NCI-H226 (cell line): ENCODE measurements around the gene FCER2.

Experiments
- DNase-seq: peaks from one replicate; pipeline ENCODE4 v3.0.0-alpha.2; 2015

FCER2 gene

GRCh38 chr19:7676376-7676775 lies 25.6 kb downstream of the FCER2 start:
- DNase-seq: no peak

- peak; percentile 63 for DNase-seq
Measured at GRCh38 chr19:7674010-7675005, 27.6 kb downstream of the FCER2 start.

DNA sequence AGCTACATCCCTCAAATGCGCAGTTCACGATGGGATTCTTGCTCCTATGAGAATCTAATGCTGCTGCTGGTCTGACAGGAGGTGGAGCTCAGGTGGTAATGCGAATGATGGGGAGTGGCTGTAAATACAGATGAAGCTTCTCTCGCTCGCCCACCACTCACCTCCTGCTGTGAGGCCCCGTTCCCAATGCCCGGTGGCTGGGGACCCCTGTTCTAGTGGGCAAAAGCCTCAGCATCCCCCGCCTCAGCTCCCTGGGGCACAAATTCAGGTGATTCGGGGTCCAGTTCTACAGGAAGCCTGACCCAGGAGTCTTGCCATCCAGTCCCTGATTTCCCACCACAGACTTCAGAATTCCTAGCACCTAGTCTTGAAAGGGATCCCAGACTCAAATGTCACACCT lies 29.4 kb downstream of the FCER2 start:
- no peak for DNase-seq

DNA sequence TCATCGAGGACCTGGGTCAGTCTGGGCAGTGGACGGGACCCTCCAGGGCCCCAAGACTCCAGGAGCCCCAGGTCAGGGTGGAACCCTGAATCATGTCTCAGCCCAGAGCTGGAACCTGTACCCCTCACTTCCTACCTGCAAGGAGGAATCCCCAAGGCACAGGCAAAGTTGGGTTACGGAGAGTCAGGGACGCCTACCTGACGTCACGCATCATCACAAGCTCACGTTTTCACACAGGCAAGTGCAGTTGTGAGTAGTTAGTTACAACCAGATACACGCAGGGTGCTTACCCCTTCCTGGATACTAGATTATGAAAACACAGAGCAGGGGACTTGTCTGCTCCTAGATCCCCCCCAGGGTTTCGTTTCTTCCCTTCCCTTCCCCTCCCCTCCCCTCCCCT lies 31.1 kb downstream of the FCER2 start:
- DNase-seq: no peak

- DNase-seq: no peak
Measured at GRCh38 chr19:7670150-7670783, 31.7 kb downstream of the FCER2 start.

DNA sequence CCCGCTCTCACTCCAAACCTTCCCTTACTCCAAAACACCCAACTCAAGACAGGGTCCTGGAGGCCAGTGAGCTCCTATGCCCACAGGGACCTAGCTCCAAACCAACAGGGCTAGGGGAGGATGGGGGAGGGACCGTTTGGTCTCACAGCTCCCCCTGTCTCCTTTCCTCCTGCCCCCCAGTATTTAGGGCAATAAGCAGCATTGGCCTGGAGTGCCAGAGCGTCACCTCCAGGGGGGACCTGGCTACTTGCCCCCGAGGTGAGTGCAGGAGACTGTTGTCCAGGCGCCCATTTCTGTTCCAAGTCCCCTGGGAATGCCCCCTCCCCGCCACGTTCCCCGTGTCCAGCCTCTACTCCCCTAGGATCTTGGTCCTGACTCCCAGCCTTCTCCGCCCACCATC lies 32.3 kb downstream of the FCER2 start:
- DNase-seq: no peak

DNA sequence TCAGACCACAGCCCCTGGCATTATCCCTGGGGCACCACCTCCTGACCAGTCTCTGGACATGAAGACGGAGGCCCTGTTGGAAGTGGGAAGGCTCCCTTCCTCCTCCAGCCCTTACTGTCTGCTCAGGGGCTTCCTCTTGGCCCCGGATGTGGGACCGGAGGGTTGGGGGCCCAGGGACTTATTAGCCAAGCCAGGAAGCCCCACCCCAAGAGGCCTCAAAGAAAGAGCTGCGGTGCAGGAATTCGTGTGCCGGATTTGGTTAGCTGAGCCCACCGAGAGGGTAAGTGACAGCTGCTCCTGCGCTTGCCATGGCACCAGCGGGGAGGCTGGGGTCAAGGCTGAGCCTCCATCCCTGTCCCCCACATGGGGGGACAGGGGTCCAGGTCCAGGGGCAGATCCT lies 33.1 kb downstream of the FCER2 start, which contains the start of gene RETN:
TSS of gene RETN (plus strand) at position 208 of the 400 bp plus-strand sequence. CDS start 278 bp downstream, outside the sequence.
- no peak for DNase-seq

DNA sequence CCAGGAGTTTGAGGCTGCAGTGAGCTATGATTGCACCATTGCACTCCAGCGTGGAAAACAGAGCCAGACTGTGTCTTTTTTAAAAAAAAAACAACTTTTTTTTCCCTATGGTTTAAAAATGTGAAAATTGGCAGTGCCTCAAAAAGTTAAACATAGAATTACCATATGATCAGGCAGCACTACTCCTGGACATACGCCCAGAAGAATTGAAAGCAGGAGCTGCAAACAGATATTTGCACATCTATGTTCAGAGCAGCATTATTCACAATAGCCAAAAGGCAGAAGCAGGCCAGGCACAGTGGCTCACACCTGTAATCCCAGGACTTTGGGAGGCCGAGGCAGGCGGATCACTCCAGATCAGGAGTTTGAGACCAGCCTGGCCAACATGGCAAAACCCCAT lies 36.9 kb downstream of the FCER2 start:
- DNase-seq: no peak

- no peak for DNase-seq
Measured at GRCh38 chr19:7663706-7664105, 38.2 kb downstream of the FCER2 start.

GRCh38 chr19:7662657-7663056 lies 39.3 kb downstream of the FCER2 start:
- no peak for DNase-seq

- DNase-seq: no peak
Measured at GRCh38 chr19:7661744-7662538, 40.0 kb downstream of the FCER2 start.

GRCh38 chr19:7658219-7658686 lies 43.7 kb downstream of the FCER2 start:
- DNase-seq: no peak

- no peak for DNase-seq
Measured at GRCh38 chr19:7657131-7657751, 44.7 kb downstream of the FCER2 start.

- DNase-seq: no peak
Measured at GRCh38 chr19:7655581-7655980, 46.4 kb downstream of the FCER2 start.

- no peak for DNase-seq
Measured at GRCh38 chr19:7654401-7654800, 47.5 kb downstream of the FCER2 start.

DNA sequence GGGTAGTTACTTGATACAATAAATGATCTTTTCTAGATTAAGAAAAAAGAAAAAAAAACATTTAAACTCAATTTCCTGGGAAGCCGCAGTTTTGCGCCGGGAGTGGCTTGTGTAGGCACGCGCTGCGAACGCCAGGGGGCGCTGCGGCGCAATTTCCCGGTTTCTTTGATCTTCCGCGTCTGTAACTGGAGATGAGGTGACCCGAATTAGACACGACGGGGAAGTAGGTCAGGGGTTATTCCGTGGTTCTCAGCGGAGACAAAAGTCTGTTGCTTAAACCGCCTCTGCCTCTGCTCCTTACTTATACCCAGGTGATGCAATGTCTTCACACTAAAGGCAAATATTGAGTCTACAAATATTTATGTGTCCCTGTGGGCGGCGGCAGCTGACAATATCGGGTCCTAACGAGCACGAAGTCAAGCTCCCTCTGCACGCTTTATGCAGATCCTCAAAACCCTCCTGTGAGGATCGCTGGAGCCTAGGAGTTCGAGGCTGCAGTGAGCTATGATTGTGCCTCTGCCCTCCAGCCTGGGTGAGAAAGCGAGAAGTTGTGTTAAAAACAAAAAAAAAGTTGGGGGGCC lies 49.8 kb downstream of the FCER2 start:
- DNase-seq: peak; percentile 28

GRCh38 chr19:7650148-7650547 lies 51.8 kb downstream of the FCER2 start:
- DNase-seq: no peak

DNA sequence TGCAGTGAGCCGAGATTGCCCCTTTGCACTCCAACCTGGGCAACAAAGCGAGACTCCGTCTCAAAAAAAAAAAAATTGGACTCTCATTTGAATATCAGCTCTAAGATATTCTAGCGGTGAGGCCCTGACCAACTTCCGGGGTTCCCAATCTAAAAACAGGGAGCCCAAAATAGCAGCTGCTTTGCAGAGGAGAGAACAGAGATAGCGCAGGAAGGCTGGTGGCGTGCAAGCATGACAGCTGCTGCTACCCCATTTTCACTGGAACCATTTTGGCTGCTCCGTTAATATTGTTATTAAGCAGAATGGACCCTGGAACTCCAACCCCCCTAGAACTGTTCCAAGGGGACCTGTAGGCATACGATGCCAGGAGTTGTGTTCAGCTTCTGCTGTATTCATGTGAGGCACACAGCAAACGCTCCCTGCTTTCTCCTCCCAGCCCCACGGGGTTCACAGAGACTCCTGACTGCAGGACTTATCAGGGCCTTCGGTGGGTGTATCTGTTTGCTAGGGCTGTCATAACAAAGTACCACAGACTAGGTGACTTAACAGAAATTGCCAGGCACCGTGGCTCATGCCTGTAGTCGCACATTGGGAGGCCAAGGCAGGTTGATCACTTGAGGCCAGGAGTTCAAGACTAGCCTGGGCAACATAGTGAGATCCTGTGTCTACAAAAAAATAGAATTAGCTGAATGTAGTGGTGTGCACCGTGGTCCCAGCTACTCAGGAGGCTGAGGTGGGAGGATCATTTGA lies 53.5 kb downstream of the FCER2 start:
- no peak for DNase-seq

DNA sequence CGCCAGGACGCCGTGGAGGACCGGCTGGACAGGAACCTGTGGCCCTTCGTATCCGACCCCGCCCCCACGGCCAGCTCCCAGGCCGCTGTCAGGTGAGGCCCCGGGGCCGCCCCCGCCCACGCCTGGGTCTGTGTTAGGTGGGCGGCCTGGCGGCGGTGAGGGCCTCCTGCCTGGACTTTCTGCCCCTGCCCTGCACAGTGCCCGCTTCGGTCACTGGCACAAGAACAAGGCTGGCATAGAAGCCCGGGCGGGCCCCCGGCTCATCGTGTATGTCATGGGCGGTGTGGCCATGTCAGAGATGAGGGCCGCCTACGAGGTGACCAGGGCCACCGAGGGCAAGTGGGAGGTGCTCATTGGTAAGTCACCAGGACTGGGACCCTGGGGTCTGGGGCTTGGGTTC lies 54.8 kb downstream of the FCER2 start:
- no peak for DNase-seq

- no peak for DNase-seq
Measured at GRCh38 chr19:7646426-7646700, 55.6 kb downstream of the FCER2 start.

DNA sequence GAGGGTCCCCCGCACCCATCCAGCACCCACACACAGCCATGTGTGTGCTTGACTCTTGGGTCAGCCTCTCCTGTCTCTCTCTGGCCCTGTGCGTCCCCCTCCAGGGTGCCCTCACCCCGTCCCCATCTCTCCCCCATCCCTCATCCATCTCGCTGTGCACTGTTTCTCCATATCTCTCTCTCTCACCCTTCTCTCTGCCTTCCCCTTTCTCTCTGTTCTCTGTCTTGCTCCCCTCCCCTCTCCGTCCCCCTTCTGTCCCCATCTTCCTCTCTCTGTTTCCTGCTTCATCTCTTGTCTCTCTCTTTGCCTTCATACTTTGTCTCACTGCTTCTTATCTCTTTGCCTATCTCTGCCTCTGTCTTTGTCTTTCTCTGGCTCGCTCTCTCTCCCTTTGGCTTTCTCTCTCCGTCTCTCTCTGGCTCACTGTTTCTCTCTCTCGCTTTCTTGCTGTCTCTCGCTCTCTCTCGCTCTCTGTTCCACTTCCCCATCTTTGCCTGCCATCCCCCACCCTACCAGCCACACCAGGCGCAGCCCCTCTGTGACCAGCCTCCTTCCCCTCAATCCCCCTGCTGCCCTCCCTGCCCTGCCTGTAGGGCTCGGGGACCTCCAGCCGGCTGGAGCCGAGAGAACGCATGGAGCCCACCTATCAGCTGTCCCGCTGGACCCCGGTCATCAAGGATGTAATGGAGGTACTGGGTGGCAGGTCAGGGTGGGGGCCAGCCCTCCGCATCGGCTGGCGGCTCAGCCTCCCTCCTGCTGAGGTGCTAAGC lies 56.1 kb downstream of the FCER2 start:
- DNase-seq: no peak
